Measurements from ENCODE around the gene OR5B12. TPM values are rescaled to one million over a fixed set of nuclear protein-coding genes. Genes with fewer than 3 reads are reported as not detected.

OR5B12 gene
- total and polyA plus RNA-seq, 2 of the 4 experiments (the other 2 are of a cell fraction): not detected

DNA sequence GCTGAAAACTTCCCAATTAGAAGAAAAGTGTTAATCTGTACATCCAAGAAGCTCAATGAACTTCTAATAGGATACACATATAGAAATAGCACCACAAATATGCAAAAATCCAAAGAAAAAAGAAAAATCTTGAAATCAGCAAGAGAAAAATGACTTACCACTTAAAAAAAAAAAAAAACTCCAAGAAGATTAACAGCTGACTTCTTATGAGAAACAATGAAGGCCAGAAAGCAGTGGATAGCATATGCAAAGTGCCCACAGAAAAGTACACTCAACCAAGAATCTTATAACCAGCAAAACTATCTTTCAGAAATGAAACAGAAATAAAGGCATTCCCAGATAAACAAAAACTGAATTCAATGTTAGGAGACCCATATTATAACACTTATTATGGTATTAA is 29.9 kb upstream of the OR5B12 start:
- CTCF ChIA-PET: interaction anchor here (0.6 kb wide), 1 partner anchor 25 kb away, joined by 4 read pairs; no protein-coding TSS in a partner anchor
- H3K27ac ChIP-seq (ENCODE audit: insufficient read depth, low read length): no peak overlapping the region
- no peak overlapping the region for H3K18ac ChIP-seq (ENCODE audit: low read depth, low read length)
- H3K56ac ChIP-seq (ENCODE audit: extremely low read depth, insufficient read depth, low read length): no peak overlapping the region
- no peaks in the 10 kb centered on the region for H3K9me1 ChIP-seq (ENCODE audit: insufficient read depth, low read length)
- no peak for ATAC-seq (ENCODE audit: low read depth)
- intact Hi-C loops (cut with micrococcal nuclease): no loop called here
- H2BK120ac ChIP-seq (ENCODE audit: low read depth, low read length): no peak overlapping the region
- H2BK5ac ChIP-seq (ENCODE audit: low read depth, low read length, poor library complexity, severe bottlenecking): peak overlapping the region; percentile 33
- no peak overlapping the region for H3K4ac ChIP-seq (ENCODE audit: low read depth, low read length)
- no peaks in the 10 kb centered on the region for H3K27me3 ChIP-seq (ENCODE audit: control insufficient read depth, insufficient read depth, low read length)
- no peak overlapping the region for H2AK5ac ChIP-seq (ENCODE audit: low read depth, low read length)
- H4K20me1 ChIP-seq (ENCODE audit: insufficient read depth, low read length): no peaks in the 10 kb centered on the region
- TF ChIP-seq CEBPB (IDR thresholded peaks at IDR 0.05; ENCODE audit: low read depth, low read length) (no peak), CTCF (conservative IDR thresholded peaks at IDR 0.05; ENCODE audit: low read depth, low read length) (no peak), RFX5 (IDR thresholded peaks at IDR 0.05; ENCODE audit: low read depth, low read length) (no peak), NFE2L2 (IDR thresholded peaks at IDR 0.05; ENCODE audit: low read depth, low read length) (no peak), FOS (IDR thresholded peaks at IDR 0.05; ENCODE audit: low read depth, low read length) (no peak), MAZ (IDR thresholded peaks at IDR 0.05; ENCODE audit: borderline replicate concordance, low read depth, low read length) (no peak), MXI1 (IDR thresholded peaks at IDR 0.05; ENCODE audit: borderline replicate concordance, low read depth, low read length) (no peak), RCOR1 (IDR thresholded peaks at IDR 0.05; ENCODE audit: insufficient replicate concordance, low read length) (no peak), MAFK (IDR thresholded peaks at IDR 0.05; ENCODE audit: low read depth, low read length) (no peak), RAD21 (IDR thresholded peaks at IDR 0.05; ENCODE audit: low read length) (no peak), POLR2A (IDR thresholded peaks at IDR 0.05; ENCODE audit: low read depth, low read length) (no peak), ELK1 (IDR thresholded peaks at IDR 0.05; ENCODE audit: borderline replicate concordance, low read depth, low read length) (no peak), BHLHE40 (IDR thresholded peaks at IDR 0.05; ENCODE audit: low read depth, low read length) (no peak), CHD1 (IDR thresholded peaks at IDR 0.05; ENCODE audit: low read depth, low read length) (no peak), SMC3 (IDR thresholded peaks at IDR 0.05; ENCODE audit: low read depth, low read length) (no peak)
- TF ChIP-seq, protein P1, sequence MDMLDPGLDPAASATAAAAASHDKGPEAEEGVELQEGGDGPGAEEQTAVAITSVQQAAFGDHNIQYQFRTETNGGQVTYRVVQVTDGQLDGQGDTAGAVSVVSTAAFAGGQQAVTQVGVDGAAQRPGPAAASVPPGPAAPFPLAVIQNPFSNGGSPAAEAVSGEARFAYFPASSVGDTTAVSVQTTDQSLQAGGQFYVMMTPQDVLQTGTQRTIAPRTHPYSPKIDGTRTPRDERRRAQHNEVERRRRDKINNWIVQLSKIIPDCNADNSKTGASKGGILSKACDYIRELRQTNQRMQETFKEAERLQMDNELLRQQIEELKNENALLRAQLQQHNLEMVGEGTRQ (IDR thresholded peaks at IDR 0.05; ENCODE audit: low read depth, low read length): no peak
- no peak overlapping the region for H3K4me2 ChIP-seq (ENCODE audit: low read depth, low read length)
- no peak overlapping the region for H3K9ac ChIP-seq (ENCODE audit: low read depth, low read length)
- H3K4me1 ChIP-seq (ENCODE audit: control insufficient read depth, insufficient read depth, low read length): no peaks in the 10 kb centered on the region
- H3K79me1 ChIP-seq (ENCODE audit: low read depth in 1 of 2, low read length in 2 of 2): no peaks in the 10 kb centered on the region
- in situ Hi-C loops (cut with MboI; ENCODE audit: low sequenced_read_pairs): no loop called here
- no peak overlapping the region for H4K5ac ChIP-seq (ENCODE audit: low read depth, low read length)
- dilution Hi-C loops (cut with HindIII; ENCODE audit: low sequenced_read_pairs, unreplicated experiment): no loop called here
- no peak overlapping the region for H2BK15ac ChIP-seq (ENCODE audit: low read depth, low read length)
- BruUV-seq (replicated peaks): no TSS peak
- no peak overlapping the region for H3K14ac ChIP-seq (replicated peaks; ENCODE audit: low read depth, low read length)
- no peaks in the 10 kb centered on the region for H3K36me3 ChIP-seq (ENCODE audit: control insufficient read depth, insufficient read depth, low read length)
- no peak overlapping the region for H3K23ac ChIP-seq (ENCODE audit: low read depth, low read length)
- H3K4me3 ChIP-seq (ENCODE audit: insufficient read depth, low read depth, low read length): no peak overlapping the region
- DNase-seq: no peak
- no peak overlapping the region for H2BK20ac ChIP-seq (ENCODE audit: low read depth, low read length)
- POLR2A ChIA-PET (ENCODE audit: unreplicated experiment): no interaction called here
- no peak overlapping the region for H2AFZ ChIP-seq (replicated peaks; ENCODE audit: low read length, poor library complexity)
- peaks cover 6% of the 10 kb centered on the region; the same call in 1 of the 2 replicates for H3K9me3 ChIP-seq (ENCODE audit: control insufficient read depth, insufficient read depth, low read length)
- H4K91ac ChIP-seq (ENCODE audit: insufficient read depth, low read depth, low read length): no peak overlapping the region
- H2AK9ac ChIP-seq (replicated peaks; ENCODE audit: low read depth, low read length, poor library complexity): no peak overlapping the region
- H4K8ac ChIP-seq (ENCODE audit: low read depth in 2 of 2, low read length in 2 of 2): no peak overlapping the region

Data from IMR-90 (cell line).